Right lobe of liver (tissue), 6 donors: ENCODE results near the gene EYA2. TPM values are rescaled to one million over a fixed set of nuclear protein-coding genes. Genes with fewer than 3 reads are reported as not detected.

Experiments
- ATAC-seq, 4 donors: fragments of 200-7000 bp; cut with Tn5 transposase; one replicate each; pipeline ENCODE4 v1.9.1; 2020; ENCODE audit warnings: mild to moderate bottlenecking in 4 of 4, moderate library complexity in 4 of 4
- DNase-seq, 3 donors: peaks; one replicate each; pipeline ENCODE4 v3.0.0-alpha.2; 2020
- H3K27ac ChIP-seq, 3 donors: fragments of 200-600 bp; one replicate each; pipeline ENCODE4 v1.8.0; 2022
- H3K27me3 ChIP-seq, 2 donors: fragments of 200-600 bp; one replicate each; pipeline ENCODE4 v1.8.0; 2022
- H3K36me3 ChIP-seq, 4 donors: fragments of 200-600 bp; sonication (generic) in 1 of 4; one replicate each; pipeline versions ENCODE4 v1.5.1 to v1.8.0; 2017 to 2022; ENCODE audit warnings: control low read depth in 1 of 4
- H3K4me1 ChIP-seq, 4 donors: fragments of 200-600 bp; sonication (generic) in 1 of 4; one replicate each; pipeline versions ENCODE4 v1.5.1 to v1.8.0; 2017 to 2022; ENCODE audit warnings: control low read depth in 1 of 4
- H3K4me3 ChIP-seq, 3 donors: fragments of 200-600 bp; one replicate each; pipeline ENCODE4 v1.8.0; 2022
- H3K9me3 ChIP-seq, 4 donors: fragments of 200-600 bp; sonication (generic) in 1 of 4; one replicate each; pipeline versions ENCODE4 v1.5.1 to v1.8.0; 2017 to 2022; ENCODE audit warnings: control low read depth in 1 of 4
- POLR2A ChIP-seq: fragments of 450-650 bp; IDR thresholded peaks from one replicate; pipeline ENCODE4 v1.6.1; 2017; ENCODE audit warnings: antibody characterized with exemption, mild to moderate bottlenecking
- WGBS: methylation state at CpG from one replicate; pipeline ENCODE4 v1.1.6; 2018; ENCODE audit warnings: low coverage, low lambda C conversion rate; ENCODE audit not compliant: insufficient coverage; ENCODE audit errors: missing lambda C conversion rate; 5-methylcytosine and 5-hydroxymethylcytosine counted together
- intact Hi-C, 2 donors: fragments of 100-400 bp; cut with DNase I; formaldehyde crosslinking; loops; one replicate each; pipeline versions ENCODE4 v1.11.2 to v1.14.1; 2022
- microRNA-seq, 2 donors: library from miRNA; unstranded; fragments of <30 nt; microRNA quantifications; one replicate each; pipeline ENCODE4, GENCODE V29; 2019 to 2020
- small RNA-seq, 2 experiments: library from RNA; depleted of rRNA; stranded (forward); fragments of <200 nt; gene quantifications; one replicate each; pipeline ENCODE3, GENCODE V24; 2016
- total RNA-seq, 6 experiments: library from RNA; depleted of rRNA in 2 of 6; stranded (reverse); fragments of >200 nt in 2 of 6; fragmentation: NEBNext Ultra II Directional in 3 of 6; extraction: Animal tissue kit (Norgen Biotek cat#: 25700) in 3 of 6; gene quantifications; one replicate each; pipeline versions ENCODE4 v1.1.0 to v1.2.4, GENCODE V29; 2016 to 2023
- TF ChIP-seq, protein P1 (sequence below), 4 donors: fragments of 200-600 bp in 3 of 4; fragments of 450-650 bp in 1 of 4; IDR thresholded peaks; one replicate each; pipeline versions ENCODE4 v1.5.1 to v1.8.0; 2016 to 2022; ENCODE audit warnings: antibody characterized with exemption in 4 of 4, mild to moderate bottlenecking in 2 of 4
- donor health status: DM: no; HTN: yes; CAD: no.
- donor health status: DM: no; HTN: no; CAD: no.
- donor health status: DM: no; HTN: no; CAD: no.
- donor health status: DM: no; HTN: yes; CAD: no.
- donor health status: DM: no; HTN: yes; CAD: no.

Gene EYA2
- total RNA-seq, 6 experiments from 2014 or later: 0.12 to 3.0 (median 0.49) TPM

DNA sequence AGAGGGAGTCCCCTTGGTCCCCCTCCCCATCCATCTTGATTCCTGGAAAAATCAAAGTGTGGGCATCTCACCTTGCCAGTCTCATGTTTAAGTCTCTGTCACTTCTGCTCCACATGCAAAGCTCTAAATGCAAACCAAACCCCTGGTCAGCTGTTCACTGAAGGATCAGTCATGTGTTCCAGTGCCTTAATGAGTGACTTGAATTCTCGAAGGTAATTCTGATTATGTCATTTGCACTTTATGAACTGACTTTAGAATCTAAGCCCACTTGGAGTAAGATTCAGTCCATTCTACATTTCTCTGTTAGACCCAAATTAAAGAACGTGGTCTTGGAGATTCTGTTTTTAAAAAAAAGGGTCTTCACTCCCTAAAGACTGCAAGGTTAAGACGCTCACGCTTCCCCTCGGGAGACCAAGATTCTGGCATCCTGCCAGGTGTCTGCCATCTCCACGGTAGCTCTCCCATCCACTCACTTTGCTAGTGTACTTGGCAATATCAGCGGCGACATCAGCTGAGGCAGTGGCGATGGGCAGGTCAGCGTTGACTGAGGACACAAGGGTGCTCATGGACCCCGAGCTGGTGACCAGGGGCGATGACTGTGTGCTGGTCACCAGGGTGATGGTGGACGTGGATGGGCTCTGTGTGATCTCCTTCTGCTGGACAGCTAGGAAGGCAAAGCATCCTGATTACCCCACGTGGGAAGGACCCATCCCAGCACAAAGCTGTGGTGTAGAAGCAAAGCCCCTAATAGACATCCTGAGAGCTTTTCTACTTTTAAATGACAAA lies 341.4 kb downstream of the EYA2 start:
- 81% methylated on average over 6 of the region's 14 CpGs for WGBS
- H3K27ac ChIP-seq: no peak overlapping the region
- H3K4me3 ChIP-seq: no peak overlapping the region
- H3K4me1 ChIP-seq: peaks cover 0 to 31% (median 0%) of the 10 kb centered on the region in 4 donors
- intact Hi-C loops: no loop called here
- H3K36me3 ChIP-seq: peaks cover 0 to 26% (median 10%) of the 10 kb centered on the region in 4 donors
- DNase-seq (no peak), ATAC-seq (no peak)
- no peaks in the 10 kb centered on the region for H3K27me3 ChIP-seq
- H3K9me3 ChIP-seq: no peaks in the 10 kb centered on the region
- TF ChIP-seq POLR2A: no peak

DNA sequence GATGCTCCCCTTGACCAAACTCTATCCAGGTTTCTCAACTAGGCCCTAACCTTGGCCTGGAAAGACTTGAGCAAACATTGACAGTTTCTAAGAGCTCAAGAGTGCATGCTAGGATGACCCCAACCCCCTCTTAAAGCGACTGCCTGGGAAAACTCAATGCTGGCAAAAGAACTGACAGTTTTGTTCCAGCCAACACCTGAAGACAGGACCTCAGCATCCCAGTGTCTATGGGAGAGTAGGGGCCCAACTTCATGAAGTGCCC lies 341.9 kb downstream of the EYA2 start:
- no peaks in the 10 kb centered on the region for H3K9me3 ChIP-seq
- peaks cover 0 to 26% (median 10%) of the 10 kb centered on the region in 4 donors for H3K36me3 ChIP-seq
- WGBS: 40% methylated on average over 1 of the region's 1 CpG
- ATAC-seq (peak in 1 of 4 donors; percentile 27), DNase-seq (no peak)
- peaks cover 0 to 31% (median 0%) of the 10 kb centered on the region in 4 donors for H3K4me1 ChIP-seq
- H3K4me3 ChIP-seq: no peak overlapping the region
- H3K27me3 ChIP-seq: no peaks in the 10 kb centered on the region
- intact Hi-C loops: no loop called here
- TF ChIP-seq, protein P1, sequence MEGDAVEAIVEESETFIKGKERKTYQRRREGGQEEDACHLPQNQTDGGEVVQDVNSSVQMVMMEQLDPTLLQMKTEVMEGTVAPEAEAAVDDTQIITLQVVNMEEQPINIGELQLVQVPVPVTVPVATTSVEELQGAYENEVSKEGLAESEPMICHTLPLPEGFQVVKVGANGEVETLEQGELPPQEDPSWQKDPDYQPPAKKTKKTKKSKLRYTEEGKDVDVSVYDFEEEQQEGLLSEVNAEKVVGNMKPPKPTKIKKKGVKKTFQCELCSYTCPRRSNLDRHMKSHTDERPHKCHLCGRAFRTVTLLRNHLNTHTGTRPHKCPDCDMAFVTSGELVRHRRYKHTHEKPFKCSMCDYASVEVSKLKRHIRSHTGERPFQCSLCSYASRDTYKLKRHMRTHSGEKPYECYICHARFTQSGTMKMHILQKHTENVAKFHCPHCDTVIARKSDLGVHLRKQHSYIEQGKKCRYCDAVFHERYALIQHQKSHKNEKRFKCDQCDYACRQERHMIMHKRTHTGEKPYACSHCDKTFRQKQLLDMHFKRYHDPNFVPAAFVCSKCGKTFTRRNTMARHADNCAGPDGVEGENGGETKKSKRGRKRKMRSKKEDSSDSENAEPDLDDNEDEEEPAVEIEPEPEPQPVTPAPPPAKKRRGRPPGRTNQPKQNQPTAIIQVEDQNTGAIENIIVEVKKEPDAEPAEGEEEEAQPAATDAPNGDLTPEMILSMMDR (IDR thresholded peaks at IDR 0.05): no peak
- no peak for TF ChIP-seq POLR2A
- peak overlapping the region in 1 of 3 donors; percentile 21 for H3K27ac ChIP-seq

DNA sequence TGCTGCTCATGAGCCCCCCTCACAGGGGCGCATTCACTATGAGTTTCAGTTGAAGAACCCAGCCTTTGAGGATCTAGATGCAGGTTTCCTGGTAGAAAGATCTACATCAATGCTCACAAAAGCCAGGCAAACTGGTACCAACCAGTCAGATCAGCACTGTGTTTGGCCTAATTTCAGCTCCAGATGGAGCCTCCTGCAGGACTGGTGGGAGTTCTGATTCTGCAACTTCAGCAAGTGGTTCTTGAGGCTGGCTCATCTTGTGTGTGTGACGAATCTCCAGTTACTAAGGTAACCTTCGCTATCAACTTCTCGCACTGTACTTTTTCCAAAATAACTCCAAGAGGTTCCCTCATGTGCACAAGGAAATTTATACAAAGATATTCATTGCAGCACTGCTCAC lies 343.1 kb downstream of the EYA2 start:
- ATAC-seq (no peak), DNase-seq (no peak)
- Histone ChIP-seq H3K4me1 (peaks cover 0 to 34% (median under 1%) of the 10 kb centered on the region in 4 donors), H3K4me3 (no peak overlapping the region), H3K9me3 (no peaks in the 10 kb centered on the region), H3K27me3 (no peaks in the 10 kb centered on the region), H3K27ac (no peak overlapping the region), H3K36me3 (peaks cover 0 to 26% (median 8%) of the 10 kb centered on the region in 4 donors)
- TF ChIP-seq, protein P1 (IDR thresholded peaks at IDR 0.05): no peak
- TF ChIP-seq POLR2A: no peak
- intact Hi-C loops: no loop called here
- 100% methylated on average over 3 of the region's 4 CpGs for WGBS

Small RNA genes lying within 50 kb of the gene (microRNA-seq; reads per million reads assigned to microRNA genes)
- gene MIR3616: 0 reads per million in 2 donors

Small RNA genes lying within 50 kb of the gene (small RNA-seq; reads per million reads assigned to genes)
- 0 reads per million in 2 experiments for gene MIR3616

Other genes with a start within 250 kb of the EYA2 start
- gene SLC13A3, start 243.4 kb upstream of the EYA2 start, total RNA-seq: 10 to 100 TPM in 3 of 6 experiments, 1 to 10 TPM in 3; 3.7 to 14.6 (median 9.3) TPM
- 1 to 10 TPM; 3.1 to 10.0 (median 5.2) TPM for gene TP53RK, start 205.4 kb upstream of the EYA2 start, total RNA-seq
- gene SLC2A10, start 185.2 kb upstream of the EYA2 start, total RNA-seq: 10 to 100 TPM; 35.4 to 47.3 (median 42.7) TPM